HCT116 (cell line): Measurements from ENCODE around the gene C6orf47. TPM values are rescaled to one million over a fixed set of nuclear protein-coding genes. Genes with fewer than 3 reads are reported as not detected.

Experiments
- ATAC-seq: fragments of 200-7000 bp; cut with Tn5 transposase; 2 replicates; pipeline ENCODE4 v1.9.1; 2020; ENCODE audit warnings: mild to moderate bottlenecking, moderate library complexity
- BruUV-seq: library from RNA; stranded (reverse); fragments of 400-500 nt; replicated peaks from 2 replicates; lab custom pipeline; 2021; lab: Mats Ljungman, UMichigan
- CTCF ChIA-PET: fragments of 300-600 bp; sonication (Branson Sonifier 250); formaldehyde crosslinking; loops from one replicate; lab custom pipeline; 2021; ENCODE audit warnings: antibody characterized with exemption; lab: Charles Lee
- POLR2A ChIA-PET: fragments of 300-600, 350-600 bp; sonication (Branson Sonifier 250); formaldehyde crosslinking; loops from one replicate; lab custom pipeline; 2021; ENCODE audit warnings: antibody characterized with exemption; lab: Charles Lee
- RAD21 ChIA-PET, 2 experiments: fragments of 300-600 bp; sonication (Branson Sonifier 250); formaldehyde crosslinking; loops; one replicate each; lab custom pipeline; 2023; ENCODE audit warnings: low total read pairs in 2 of 2; ENCODE audit not compliant: uncharacterized antibody in 2 of 2, unreplicated experiment in 2 of 2, low non-redundant PET in 1 of 2; lab: Charles Lee
- DNase-seq: peaks from one replicate; pipeline ENCODE4 v3.0.0-alpha.2; 2010; ENCODE audit warnings: low read depth, low spot score
- H2AFZ ChIP-seq: fragments of 200-600 bp; shearing (Covaris generic), sonication (generic); 2 replicates; pipeline ENCODE4 v1.6.1; 2017; ENCODE audit warnings: low read depth, mixed run types, mixed read lengths, antibody characterized with exemption, low read length; ENCODE audit not compliant: poor library complexity, severe bottlenecking
- H3K27ac ChIP-seq: 2 replicates; pipeline ENCODE4 v1.5.1; 2012; ENCODE audit warnings: low read depth, low read length
- H3K27me3 ChIP-seq: fragments of 200-600 bp; sonication (generic); 2 replicates; pipeline ENCODE4 v1.6.1; 2016; ENCODE audit warnings: mixed run types, low read length, mixed read lengths; ENCODE audit not compliant: insufficient read depth
- H3K36me3 ChIP-seq, 2 experiments: fragments of 200-500 bp in 1 of 2; fragments of 200-600 bp in 1 of 2; sonication (Bioruptor generic) in 1 of 2; sonication (generic) in 1 of 2; 2 replicates each; pipeline versions ENCODE4 v1.5.1 to v1.6.1; 2014 to 2016; ENCODE audit warnings: low read length in 2 of 2, inconsistent platforms in 1 of 2, mixed read lengths in 1 of 2, mixed run types in 1 of 2; ENCODE audit not compliant: insufficient read depth in 2 of 2, control insufficient read depth in 1 of 2
- H3K4me1 ChIP-seq, 2 experiments: fragments of 200-600 bp in 1 of 2; sonication (generic) in 1 of 2; 2 replicates each; pipeline versions ENCODE4 v1.5.1 to v1.6.1; 2012 to 2017; ENCODE audit warnings: low read length in 2 of 2, inconsistent platforms in 1 of 2, mild to moderate bottlenecking in 1 of 2, mixed read lengths in 1 of 2, mixed run types in 1 of 2, moderate library complexity in 1 of 2; ENCODE audit not compliant: insufficient read depth in 2 of 2, control insufficient read depth in 1 of 2
- H3K4me2 ChIP-seq: fragments of 200-600 bp; sonication (generic); 2 replicates; pipeline ENCODE4 v1.6.1; 2017; ENCODE audit warnings: mixed run types, low read length, mixed read lengths
- H3K4me3 ChIP-seq, 2 experiments: fragments of 200-600 bp in 1 of 2; sonication (generic) in 1 of 2; replicated peaks in 1 of 2; 2 replicates each; pipeline ENCODE4 v1.5.1; 2011 to 2016; ENCODE audit warnings: low read length in 2 of 2, control low read depth in 1 of 2, low read depth in 1 of 2, mild to moderate bottlenecking in 1 of 2, mixed read lengths in 1 of 2, mixed run types in 1 of 2
- H3K79me2 ChIP-seq: fragments of 200-600 bp; sonication (generic); 2 replicates; pipeline ENCODE4 v1.6.1; 2017; ENCODE audit warnings: mild to moderate bottlenecking, mixed run types, low read length, moderate library complexity, mixed read lengths; ENCODE audit not compliant: insufficient read depth
- H3K9ac ChIP-seq: fragments of 200-600 bp; sonication (generic); 2 replicates; pipeline ENCODE4 v1.6.1; 2016; ENCODE audit warnings: low read length, mixed read lengths
- H3K9me2 ChIP-seq: fragments of 200-600 bp; sonication (generic), shearing (Covaris generic); 2 replicates; pipeline ENCODE4 v1.6.1; 2017; ENCODE audit warnings: mixed run types, mild to moderate bottlenecking, moderate library complexity; ENCODE audit not compliant: insufficient read depth
- H3K9me3 ChIP-seq, 2 experiments: fragments of 200-500 bp in 1 of 2; fragments of 200-600 bp in 1 of 2; sonication (Bioruptor generic) in 1 of 2; sonication (generic) in 1 of 2; 2 replicates each; pipeline ENCODE4 v1.6.1; 2014 to 2017; ENCODE audit warnings: low read length in 2 of 2, mixed read lengths in 2 of 2, inconsistent platforms in 1 of 2, low read depth in 1 of 2, mild to moderate bottlenecking in 1 of 2, mixed run types in 1 of 2, moderate library complexity in 1 of 2; ENCODE audit not compliant: control insufficient read depth in 1 of 2, insufficient read depth in 1 of 2
- H4K20me1 ChIP-seq: fragments of 200-600 bp; sonication (generic), shearing (Covaris generic); 2 replicates; pipeline ENCODE4 v1.6.1; 2017; ENCODE audit warnings: mixed run types, mild to moderate bottlenecking, moderate library complexity; ENCODE audit not compliant: insufficient read depth
- EGR1 ChIP-seq: IDR thresholded peaks from 2 replicates; pipeline ENCODE4 v1.6.1; 2012; ENCODE audit warnings: low read depth
- ELF1 ChIP-seq: IDR thresholded peaks from 2 replicates; pipeline ENCODE4 v1.6.1; 2012; ENCODE audit warnings: low read depth, borderline replicate concordance
- EZH2phosphoT487 ChIP-seq: fragments of 200-600 bp; IDR thresholded peaks from 2 replicates; pipeline ENCODE4 v1.6.1; 2018; ENCODE audit warnings: antibody characterized with exemption, borderline replicate concordance
- POLR2AphosphoS5 ChIP-seq: IDR thresholded peaks from 2 replicates; pipeline ENCODE4 v1.6.1; 2011; ENCODE audit warnings: mild to moderate bottlenecking, low read depth, low read length, moderate library complexity
- RAD21 ChIP-seq: IDR thresholded peaks from 2 replicates; pipeline ENCODE4 v1.6.1; 2012; ENCODE audit warnings: low read depth, mild to moderate bottlenecking
- SIN3A ChIP-seq: IDR thresholded peaks from 2 replicates; pipeline ENCODE4 v1.6.1; 2012; ENCODE audit warnings: low read depth
- SRF ChIP-seq: IDR thresholded peaks from 2 replicates; pipeline ENCODE4 v1.6.1; 2012; ENCODE audit warnings: low read depth
- TCF7L2 ChIP-seq: IDR thresholded peaks from 2 replicates; pipeline ENCODE4 v1.7.0; 2011; ENCODE audit warnings: borderline replicate concordance, inconsistent platforms; ENCODE audit not compliant: insufficient read depth, insufficient read length; ENCODE audit errors: extremely low read depth
- YY1 ChIP-seq: IDR thresholded peaks from 2 replicates; pipeline ENCODE4 v1.6.1; 2011; ENCODE audit warnings: low read length, low read depth, moderate library complexity, mild to moderate bottlenecking; ENCODE audit not compliant: insufficient replicate concordance; ENCODE audit errors: extremely low read depth
- ZNF274 ChIP-seq: fragments of 200-500 bp; sonication (Bioruptor generic); IDR thresholded peaks from 2 replicates; pipeline ENCODE4 v1.6.1; 2014; ENCODE audit warnings: mild to moderate bottlenecking, low read depth, low read length, inconsistent platforms
- intact Hi-C: fragments of 100-400 bp; cut with micrococcal nuclease; formaldehyde crosslinking; loops from 2 replicates; pipeline ENCODE4 v1.10.0; 2022
- total RNA-seq: library from RNA; stranded (reverse); gene quantifications from one replicate; pipeline ENCODE4 v1.2.1, GENCODE V29; 2021; ENCODE audit not compliant: unreplicated experiment
- TF ChIP-seq, protein P1 (sequence below), 3 experiments: fragments of 200-600 bp in 1 of 3; sonication (generic) in 1 of 3; IDR thresholded peaks in 2 of 3; conservative IDR thresholded peaks in 1 of 3; 2 replicates each; pipeline ENCODE4 v1.5.1; 2012 to 2017; ENCODE audit warnings: low read depth in 2 of 3, low read length in 2 of 3, antibody characterized with exemption in 1 of 3, borderline replicate concordance in 1 of 3, control low read depth in 1 of 3, mild to moderate bottlenecking in 1 of 3, mixed read lengths in 1 of 3, mixed run types in 1 of 3, moderate library complexity in 1 of 3; ENCODE audit not compliant: insufficient read depth in 1 of 3
- TF ChIP-seq, protein P2 (sequence below): IDR thresholded peaks from 2 replicates; pipeline ENCODE4 v1.6.1; 2012; ENCODE audit warnings: low read depth
- TF ChIP-seq, protein P3 (sequence below): IDR thresholded peaks from 2 replicates; pipeline ENCODE4 v1.6.1; 2012

Gene C6orf47
- total RNA-seq, 1 experiment from 2014 or later, result 13.4 TPM

DNA sequence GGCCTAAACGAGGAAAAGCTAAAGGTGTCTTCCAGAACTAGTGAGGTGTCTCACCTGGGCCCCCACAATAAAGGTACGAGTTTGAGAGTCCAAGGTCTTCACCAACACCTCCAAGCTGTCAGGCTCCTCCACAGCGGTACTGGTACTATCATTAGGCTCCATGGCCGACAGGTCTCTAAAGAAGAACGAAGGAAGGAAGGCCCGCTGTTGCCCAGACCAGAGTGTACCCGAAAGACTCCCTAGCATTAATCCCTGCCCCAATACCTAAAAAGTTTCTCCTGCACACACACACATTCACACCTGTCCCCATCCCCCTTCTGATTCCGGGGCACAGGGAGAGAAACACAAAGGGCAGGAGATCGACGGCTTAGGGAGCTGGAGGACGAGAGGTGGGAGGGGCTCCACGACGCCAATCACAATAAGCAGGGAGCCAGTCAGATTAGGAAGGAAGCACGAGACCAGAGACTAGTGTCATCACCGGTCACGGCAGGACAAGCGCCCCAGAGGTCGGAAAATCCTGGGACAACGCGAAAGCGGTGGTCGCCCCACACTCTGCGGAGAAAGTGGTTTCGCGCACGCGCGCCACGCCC is 8.9 kb downstream of the C6orf47 start:
- RAD21 ChIA-PET, result no interaction called here
- Histone ChIP-seq H3K27me3 (no peaks in the 10 kb centered on the region), H3K36me3 (peaks cover 22 to 28% of the 10 kb centered on the region in 2 experiments), H3K79me2 (peaks cover 53% of the 10 kb centered on the region), H3K4me1 (peaks cover 7 to 21% of the 10 kb centered on the region in 2 experiments), H3K27ac (peak overlapping the region; percentile 89), H3K4me3 (peak overlapping the region; percentile 55 to 66), H3K9me2 (no peaks in the 10 kb centered on the region), H3K4me2 (peak overlapping the region; percentile 80), H4K20me1 (no peaks in the 10 kb centered on the region), H2AFZ (no peak overlapping the region), H3K9ac (peak overlapping the region; percentile 80), H3K9me3 (no peaks in the 10 kb centered on the region)
- intact Hi-C loops, result loop anchor here (1.0 kb wide), 2 partner anchors 31 to 105 kb away; partner anchors contain the start of genes ATP6V1G2 and PRRC2A
- BruUV-seq, result TSS peak; percentile 65
- POLR2A ChIA-PET, result interaction anchor here (0.7 to 2.6 kb wide), 10 partner anchors 9 to 176 kb away, joined by 3 to 32 read pairs (median 4); partner anchors contain the start of genes C6orf47, CSNK2B, GPANK1 and HSPA1B
- peak; percentile 68 for ATAC-seq
- no peak for TF ChIP-seq RAD21
- CTCF ChIA-PET, result no interaction called here
- DNase-seq, result peak; percentile 55

DNA sequence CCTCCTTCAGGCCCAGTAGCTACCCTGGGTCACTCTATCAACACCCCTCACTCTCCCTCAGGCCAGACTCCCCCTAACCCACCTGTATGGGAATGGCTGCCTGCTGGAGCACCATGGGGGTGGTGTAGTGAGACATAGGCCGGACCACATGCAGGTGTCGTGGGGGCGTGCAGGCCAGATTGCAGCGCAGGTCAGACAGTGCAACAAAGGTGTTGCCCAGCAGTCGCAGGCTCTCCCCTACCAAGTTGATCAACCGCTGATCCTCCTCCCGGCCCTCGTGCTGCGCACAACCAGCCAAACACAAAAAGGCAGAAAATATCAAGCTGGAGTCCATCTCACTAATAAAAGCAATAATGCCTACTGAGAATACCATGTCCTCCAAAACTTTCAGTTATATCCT is 15.3 kb downstream of the C6orf47 start:
- Histone ChIP-seq H3K27me3 (no peaks in the 10 kb centered on the region), H3K4me2 (no peak overlapping the region), H3K4me1 (no peaks in the 10 kb centered on the region)
- no peak for ATAC-seq
- TF ChIP-seq, protein P1, sequence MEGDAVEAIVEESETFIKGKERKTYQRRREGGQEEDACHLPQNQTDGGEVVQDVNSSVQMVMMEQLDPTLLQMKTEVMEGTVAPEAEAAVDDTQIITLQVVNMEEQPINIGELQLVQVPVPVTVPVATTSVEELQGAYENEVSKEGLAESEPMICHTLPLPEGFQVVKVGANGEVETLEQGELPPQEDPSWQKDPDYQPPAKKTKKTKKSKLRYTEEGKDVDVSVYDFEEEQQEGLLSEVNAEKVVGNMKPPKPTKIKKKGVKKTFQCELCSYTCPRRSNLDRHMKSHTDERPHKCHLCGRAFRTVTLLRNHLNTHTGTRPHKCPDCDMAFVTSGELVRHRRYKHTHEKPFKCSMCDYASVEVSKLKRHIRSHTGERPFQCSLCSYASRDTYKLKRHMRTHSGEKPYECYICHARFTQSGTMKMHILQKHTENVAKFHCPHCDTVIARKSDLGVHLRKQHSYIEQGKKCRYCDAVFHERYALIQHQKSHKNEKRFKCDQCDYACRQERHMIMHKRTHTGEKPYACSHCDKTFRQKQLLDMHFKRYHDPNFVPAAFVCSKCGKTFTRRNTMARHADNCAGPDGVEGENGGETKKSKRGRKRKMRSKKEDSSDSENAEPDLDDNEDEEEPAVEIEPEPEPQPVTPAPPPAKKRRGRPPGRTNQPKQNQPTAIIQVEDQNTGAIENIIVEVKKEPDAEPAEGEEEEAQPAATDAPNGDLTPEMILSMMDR (IDR thresholded peaks at IDR 0.05 in 2 of 3, conservative IDR thresholded peaks at IDR 0.05 in 1 of 3; ENCODE audit: borderline replicate concordance in 1 of 3, insufficient read depth in 1 of 3, low read depth in 2 of 3, low read length in 2 of 3), result no peak
- TF ChIP-seq ZNF274 (no peak), YY1 (no peak), ELF1 (no peak), EZH2phosphoT487 (no peak), SRF (no peak), EGR1 (no peak), POLR2AphosphoS5 (no peak), TCF7L2 (no peak), SIN3A (no peak)
- TF ChIP-seq, protein P2, sequence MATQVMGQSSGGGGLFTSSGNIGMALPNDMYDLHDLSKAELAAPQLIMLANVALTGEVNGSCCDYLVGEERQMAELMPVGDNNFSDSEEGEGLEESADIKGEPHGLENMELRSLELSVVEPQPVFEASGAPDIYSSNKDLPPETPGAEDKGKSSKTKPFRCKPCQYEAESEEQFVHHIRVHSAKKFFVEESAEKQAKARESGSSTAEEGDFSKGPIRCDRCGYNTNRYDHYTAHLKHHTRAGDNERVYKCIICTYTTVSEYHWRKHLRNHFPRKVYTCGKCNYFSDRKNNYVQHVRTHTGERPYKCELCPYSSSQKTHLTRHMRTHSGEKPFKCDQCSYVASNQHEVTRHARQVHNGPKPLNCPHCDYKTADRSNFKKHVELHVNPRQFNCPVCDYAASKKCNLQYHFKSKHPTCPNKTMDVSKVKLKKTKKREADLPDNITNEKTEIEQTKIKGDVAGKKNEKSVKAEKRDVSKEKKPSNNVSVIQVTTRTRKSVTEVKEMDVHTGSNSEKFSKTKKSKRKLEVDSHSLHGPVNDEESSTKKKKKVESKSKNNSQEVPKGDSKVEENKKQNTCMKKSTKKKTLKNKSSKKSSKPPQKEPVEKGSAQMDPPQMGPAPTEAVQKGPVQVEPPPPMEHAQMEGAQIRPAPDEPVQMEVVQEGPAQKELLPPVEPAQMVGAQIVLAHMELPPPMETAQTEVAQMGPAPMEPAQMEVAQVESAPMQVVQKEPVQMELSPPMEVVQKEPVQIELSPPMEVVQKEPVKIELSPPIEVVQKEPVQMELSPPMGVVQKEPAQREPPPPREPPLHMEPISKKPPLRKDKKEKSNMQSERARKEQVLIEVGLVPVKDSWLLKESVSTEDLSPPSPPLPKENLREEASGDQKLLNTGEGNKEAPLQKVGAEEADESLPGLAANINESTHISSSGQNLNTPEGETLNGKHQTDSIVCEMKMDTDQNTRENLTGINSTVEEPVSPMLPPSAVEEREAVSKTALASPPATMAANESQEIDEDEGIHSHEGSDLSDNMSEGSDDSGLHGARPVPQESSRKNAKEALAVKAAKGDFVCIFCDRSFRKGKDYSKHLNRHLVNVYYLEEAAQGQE, result no peak
- TF ChIP-seq, protein P3, sequence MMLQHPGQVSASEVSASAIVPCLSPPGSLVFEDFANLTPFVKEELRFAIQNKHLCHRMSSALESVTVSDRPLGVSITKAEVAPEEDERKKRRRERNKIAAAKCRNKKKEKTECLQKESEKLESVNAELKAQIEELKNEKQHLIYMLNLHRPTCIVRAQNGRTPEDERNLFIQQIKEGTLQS, result no peak
- TF ChIP-seq, all 23 proteins: peak for 0
- H3K4me3 ChIP-seq, result no peak overlapping the region
- H3K79me2 ChIP-seq, result peaks cover 33% of the 10 kb centered on the region
- no peak for DNase-seq
- no peaks in the 10 kb centered on the region for H3K9me3 ChIP-seq
- H4K20me1 ChIP-seq, result no peaks in the 10 kb centered on the region
- H3K27ac ChIP-seq, result no peak overlapping the region
- no peak overlapping the region for H3K9ac ChIP-seq
- CTCF ChIA-PET, result no interaction called here
- peaks cover 58 to 70% of the 10 kb centered on the region in 2 experiments for H3K36me3 ChIP-seq
- BruUV-seq, result no TSS peak
- RAD21 ChIA-PET, result no interaction called here
- POLR2A ChIA-PET, result no interaction called here
- H2AFZ ChIP-seq, result no peak overlapping the region
- no peaks in the 10 kb centered on the region for H3K9me2 ChIP-seq
- intact Hi-C loops, result no loop called here
